Measurements from ENCODE around the gene IQUB.
"Not testable (repeated sequence)": the region's sequence is repeated elsewhere in the genome, so short reads cannot be mapped to it uniquely, and the experiment has no call there.

IQUB gene

DNA sequence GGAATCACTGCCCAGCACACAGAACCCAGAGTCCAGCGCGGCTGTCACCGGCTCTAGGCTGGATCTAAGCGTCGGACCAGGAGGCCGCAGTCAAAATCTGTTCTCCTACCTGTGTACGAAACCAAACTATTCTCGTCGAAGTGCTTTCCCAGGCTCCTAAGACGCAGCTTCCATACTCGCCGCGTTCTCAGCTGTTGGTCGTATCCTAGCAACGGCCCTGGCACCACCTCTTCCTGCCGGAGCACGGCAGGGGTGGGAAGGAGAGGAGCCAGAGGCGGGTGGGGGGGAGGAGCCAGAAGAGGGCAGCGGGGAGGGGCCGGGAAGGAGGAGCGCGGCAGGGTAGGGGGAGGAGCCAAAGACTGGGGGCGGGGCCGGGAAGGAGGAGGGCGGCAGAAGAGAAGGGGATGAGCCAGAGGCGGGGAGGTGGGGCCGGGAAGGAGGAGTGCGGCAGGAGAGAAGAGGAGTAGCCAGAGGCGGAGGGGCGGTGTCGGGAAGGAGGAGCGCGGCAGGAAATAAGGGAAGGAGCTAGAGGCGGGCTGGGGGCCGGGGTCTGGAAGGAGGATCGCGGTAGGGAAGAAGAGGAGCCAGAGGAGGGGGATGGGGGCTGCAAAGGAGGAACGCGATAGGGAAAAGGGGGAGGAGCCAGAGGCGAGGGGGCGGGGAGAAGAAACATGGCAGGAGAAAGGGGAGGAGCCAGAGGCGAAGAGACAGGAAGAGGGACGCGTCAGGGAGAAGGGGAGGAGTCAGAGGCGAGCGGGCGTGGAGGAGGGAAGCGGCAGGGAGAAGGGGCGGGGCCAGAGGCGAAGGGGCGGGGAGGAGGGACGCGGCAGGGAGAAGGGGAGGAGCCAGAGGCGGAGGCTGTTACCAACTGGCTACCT lies at the start of gene IQUB:
Gene IQUB, minus strand, starts transcription at position 213 of the 878 bp plus-strand sequence. CDS start 22,255 bp downstream, outside the sequence.
- DNase-seq (ENCODE audit: low read depth, low spot score): peak; percentile 87

- DNase-seq (ENCODE audit: low read depth, low spot score): no peak
These were observed 49.4 kb upstream of the IQUB start for GRCh38 chr7:123583821-123584220.

DNA sequence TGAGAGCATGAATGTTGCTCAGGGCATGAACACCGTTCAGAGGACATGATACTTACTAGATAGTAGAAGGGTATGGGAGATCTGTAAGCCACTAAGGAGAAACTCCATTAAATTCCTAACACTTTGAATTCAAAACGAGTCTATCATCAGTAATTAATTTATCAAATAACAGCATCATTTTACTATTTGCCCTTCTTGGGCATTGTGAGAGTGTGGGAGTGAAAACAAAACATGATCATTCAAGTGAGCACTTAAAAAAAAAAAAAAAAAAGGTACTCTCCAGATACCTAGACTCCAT lies 46.7 kb upstream of the IQUB start:
- no peak for DNase-seq (ENCODE audit: low read depth, low spot score)

DNA sequence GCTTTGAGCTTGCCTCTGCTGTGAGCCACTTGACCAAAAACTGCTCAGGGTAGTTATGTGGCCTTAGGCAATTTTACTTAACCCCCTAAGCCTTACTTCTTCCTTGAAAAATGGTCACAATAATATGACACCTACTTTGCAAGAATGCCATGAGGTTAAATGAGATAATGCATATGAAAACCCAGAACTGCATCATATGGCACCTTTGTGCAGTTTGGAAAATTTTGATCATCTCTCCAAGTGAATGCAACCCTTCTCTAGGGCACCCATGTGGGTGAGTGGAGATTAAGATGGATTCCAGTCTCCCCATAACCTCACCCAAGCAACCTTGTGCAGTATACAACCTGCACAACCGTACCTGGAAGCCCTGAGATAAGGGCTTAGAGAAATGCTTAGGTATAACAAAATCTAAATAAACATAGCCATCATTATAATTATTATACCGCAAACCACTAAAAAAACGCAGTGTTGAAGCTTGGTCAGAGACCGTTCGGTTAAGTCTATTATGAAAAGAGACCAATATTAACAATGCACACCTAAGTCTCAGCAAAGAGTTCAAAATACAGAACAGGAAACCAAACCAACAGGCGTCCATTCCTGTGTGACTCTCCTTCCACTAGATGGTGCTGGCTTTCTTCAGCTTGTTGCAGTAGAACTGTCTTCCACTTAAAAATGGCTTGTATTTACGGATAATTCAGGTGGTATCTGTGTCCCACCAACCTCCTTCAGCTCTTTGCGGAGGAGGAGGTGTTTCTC lies 46.2 kb upstream of the IQUB start:
- peak; percentile 8 for DNase-seq (ENCODE audit: low read depth, low spot score)

GRCh38 chr7:123579416-123579815 lies 45.0 kb upstream of the IQUB start:
- DNase-seq (ENCODE audit: low read depth, low spot score): no peak

GRCh38 chr7:123573896-123574467 lies 39.6 kb upstream of the IQUB start:
- no peak for DNase-seq (ENCODE audit: low read depth, low spot score)

DNA sequence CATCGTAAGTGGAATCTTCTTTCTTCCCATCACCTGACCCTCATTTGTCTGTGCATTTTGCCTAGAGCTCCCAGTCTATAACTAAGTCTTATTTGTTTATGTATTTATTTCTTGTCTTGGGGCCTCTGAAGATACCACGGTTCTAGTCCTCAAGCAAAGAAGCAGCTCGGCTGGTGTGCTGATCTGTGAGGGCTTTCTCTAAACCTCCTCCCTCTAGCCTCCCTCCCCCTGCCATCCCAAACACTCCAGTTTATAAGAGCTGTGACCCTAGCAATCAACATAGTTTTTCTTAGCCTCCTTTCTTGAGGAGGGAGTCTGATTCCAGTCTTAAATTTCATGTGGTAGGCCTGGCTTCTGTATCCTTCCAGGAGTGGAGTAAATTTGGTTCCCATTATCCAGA lies 38.9 kb upstream of the IQUB start:
- no peak for DNase-seq (ENCODE audit: low read depth, low spot score)

GRCh38 chr7:123571684-123572083 lies 37.3 kb upstream of the IQUB start:
- DNase-seq (ENCODE audit: low read depth, low spot score): peak; percentile 6

GRCh38 chr7:123571187-123571586 lies 36.8 kb upstream of the IQUB start:
- no peak for DNase-seq (ENCODE audit: low read depth, low spot score)

- peak; percentile 6 for DNase-seq (ENCODE audit: low read depth, low spot score)
These were observed 36.2 kb upstream of the IQUB start for GRCh38 chr7:123570390-123571182.

DNA sequence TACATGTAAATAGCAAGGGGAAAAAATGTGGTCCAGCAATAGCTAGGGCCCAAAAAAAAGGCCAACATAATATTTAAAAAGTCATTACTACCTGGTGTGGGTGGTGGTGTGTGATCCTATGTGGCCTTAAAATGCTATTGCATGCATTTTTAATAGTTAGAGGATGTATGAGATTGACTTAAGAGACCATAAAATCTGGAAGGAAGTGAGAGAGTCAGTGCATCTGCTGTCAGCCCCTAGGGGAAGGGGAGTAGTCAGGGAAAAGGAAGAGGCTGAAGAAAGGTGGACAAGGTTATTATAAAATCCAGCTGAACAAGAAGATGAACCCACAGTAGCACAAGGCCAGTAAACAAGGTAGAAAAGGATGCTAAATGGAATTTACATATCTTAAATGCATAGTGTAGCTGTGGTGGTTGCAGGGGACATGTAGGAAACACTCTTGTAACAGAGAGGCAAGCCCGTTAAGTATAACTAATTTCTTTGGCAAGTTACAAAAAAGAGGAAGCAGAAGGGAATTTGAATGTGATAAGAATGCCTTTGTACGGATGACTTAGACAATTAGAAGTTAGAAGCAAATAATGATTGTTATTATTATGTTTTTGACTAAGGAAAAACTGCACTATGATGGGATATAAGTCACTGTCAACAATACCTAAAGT lies 35.1 kb upstream of the IQUB start:
- no peak for DNase-seq (ENCODE audit: low read depth, low spot score)

DNA sequence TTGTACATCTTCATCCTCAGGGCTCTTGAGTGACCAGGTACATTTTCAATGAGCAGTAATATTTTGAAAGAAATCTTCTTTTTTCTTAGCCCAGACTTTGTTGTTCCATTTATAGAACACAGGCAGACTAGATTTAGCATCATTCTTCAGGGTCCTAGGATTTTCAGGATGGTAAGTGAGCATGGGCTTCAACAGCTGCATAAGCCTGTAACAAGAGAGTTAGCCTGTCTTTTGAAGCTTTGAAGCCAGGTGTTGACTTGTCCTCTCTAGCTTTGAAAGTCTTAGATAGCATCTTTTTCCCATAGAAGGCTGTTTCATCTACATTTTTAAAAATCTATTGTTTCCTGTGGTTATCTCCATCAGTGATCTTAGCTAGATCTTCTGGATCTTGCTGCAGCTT lies 27.7 kb upstream of the IQUB start:
- no peak for DNase-seq (ENCODE audit: low read depth, low spot score)

- DNase-seq (ENCODE audit: low read depth, low spot score): no peak
These were observed 24.0 kb upstream of the IQUB start for GRCh38 chr7:123558289-123558874.

- peak; percentile 93 for DNase-seq (ENCODE audit: low read depth, low spot score)
These were observed 23.2 kb upstream of the IQUB start, which contains the start of gene NDUFA5 for GRCh38 chr7:123557398-123558288. Gene NDUFA5 (minus strand): TSS chr7:123557818. CDS start chr7:123557795, 23 bp downstream.

GRCh38 chr7:123557016-123557397 lies 22.6 kb upstream of the IQUB start:
- DNase-seq (ENCODE audit: low read depth, low spot score): no peak

DNA sequence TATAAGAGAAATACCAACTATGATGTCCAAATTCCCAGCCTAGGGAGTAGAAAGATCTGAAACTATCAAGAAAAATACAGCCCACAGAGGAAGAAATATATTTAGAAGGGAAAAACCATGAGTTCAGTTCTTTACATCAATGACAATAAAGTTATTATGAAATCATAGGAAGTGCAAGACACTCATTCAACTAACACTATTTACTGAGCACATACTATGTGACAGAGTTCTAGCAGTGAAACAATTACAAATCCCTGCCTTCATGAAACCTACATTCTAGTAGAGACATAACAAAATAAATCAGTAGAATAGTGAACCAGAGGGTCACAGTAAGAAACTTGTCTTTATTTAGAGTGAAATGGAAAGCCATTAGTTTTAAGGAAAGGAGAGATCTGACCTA lies 21.1 kb upstream of the IQUB start:
- no peak for DNase-seq (ENCODE audit: low read depth, low spot score)

DNA sequence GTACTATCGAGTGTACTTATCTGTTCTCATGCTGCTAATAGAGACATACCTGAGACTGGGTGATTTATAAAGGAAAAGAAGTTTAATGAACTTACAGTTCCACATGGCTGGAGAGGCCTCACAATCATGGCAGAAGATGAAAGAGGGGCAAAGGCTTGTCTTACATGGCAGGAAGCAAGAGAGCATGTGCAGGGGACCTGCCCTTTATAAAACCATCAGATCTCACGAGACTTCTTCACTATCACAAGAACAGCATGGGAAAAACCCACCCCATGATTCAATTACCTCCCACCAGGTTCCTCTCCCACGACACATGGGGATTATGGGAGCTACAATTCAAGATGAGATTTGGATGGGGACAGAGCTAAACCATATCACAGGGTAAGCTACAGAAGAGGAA lies 18.8 kb upstream of the IQUB start:
- no peak for DNase-seq (ENCODE audit: low read depth, low spot score)

DNA sequence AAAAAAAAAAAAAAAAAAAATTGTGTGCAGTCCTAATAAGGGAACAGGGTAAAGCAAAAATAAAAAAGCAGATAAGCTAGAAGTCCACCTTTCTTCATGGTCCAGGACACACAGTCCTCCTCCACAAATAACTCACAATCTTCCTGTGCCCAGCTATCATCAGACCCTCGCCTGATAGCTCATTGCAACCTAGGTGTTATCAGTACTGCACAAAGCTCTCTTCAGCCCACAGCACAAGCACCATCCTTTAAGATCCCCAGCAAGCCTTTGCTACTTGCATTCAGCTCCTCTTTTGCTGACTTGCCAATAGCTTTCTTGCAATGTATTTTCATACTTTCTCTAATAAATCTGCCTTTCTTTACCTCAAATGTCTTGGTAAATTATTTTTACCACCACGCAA lies 18.2 kb upstream of the IQUB start:
- no peak for DNase-seq (ENCODE audit: low read depth, low spot score)

GRCh38 chr7:123552134-123552533 lies 17.7 kb upstream of the IQUB start:
- DNase-seq (ENCODE audit: low read depth, low spot score): not testable (repeated sequence)

DNA sequence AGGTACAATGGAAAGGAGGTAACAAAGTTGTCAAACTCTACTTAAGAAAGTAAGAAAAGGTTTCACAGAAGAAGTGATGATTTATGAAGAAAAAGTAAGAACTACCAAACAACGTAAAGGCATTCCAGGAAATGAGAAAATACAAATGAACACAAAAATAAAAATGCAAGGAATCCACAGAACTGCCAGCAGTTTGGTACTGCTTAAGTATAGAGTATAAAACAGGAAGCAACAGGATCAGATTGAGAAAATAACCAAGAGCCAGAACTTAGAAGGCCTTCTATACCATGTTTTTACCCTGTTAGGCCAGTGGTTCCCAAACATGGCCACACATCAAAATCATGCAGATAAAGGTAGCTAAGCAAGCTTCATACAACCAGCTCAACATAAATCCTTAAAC lies 14.0 kb upstream of the IQUB start:
- DNase-seq (ENCODE audit: low read depth, low spot score): no peak
